B cell (primary cell): Measurements from ENCODE around the gene CERS5. TPM values are rescaled to one million over a fixed set of nuclear protein-coding genes. Genes with fewer than 3 reads are reported as not detected.

Source experiments
- ATAC-seq: fragments of 200-7000 bp; cut with Tn5 transposase; one replicate; pipeline ENCODE4 v1.10.0; 2021; ENCODE audit warnings: low read depth, mild to moderate bottlenecking, moderate number of reproducible peaks, moderate library complexity
- CTCF ChIA-PET: fragments of 350-600 bp; sonication (Branson Sonifier 250); formaldehyde crosslinking; loops from one replicate; lab custom pipeline; 2021; ENCODE audit warnings: antibody characterized with exemption, inconsistent platforms; lab: Charles Lee
- POLR2A ChIA-PET: fragments of 350-600 bp; sonication (Branson Sonifier 250); formaldehyde crosslinking; loops from one replicate; lab custom pipeline; 2021; ENCODE audit warnings: antibody characterized with exemption; lab: Charles Lee
- DNase-seq: peaks from one replicate; pipeline ENCODE4 v3.0.0; 2013
- H2AFZ ChIP-seq: 2 replicates; pipeline ENCODE4 v1.6.1; 2012; ENCODE audit warnings: mild to moderate bottlenecking, low read depth, low read length; ENCODE audit not compliant: insufficient read depth, poor library complexity, severe bottlenecking
- H3K27ac ChIP-seq, 2 donors: 1 replicate in 1 of 2; 2 replicates in 1 of 2; pipeline ENCODE4 v1.5.1; 2012 to 2013; ENCODE audit warnings: low read length in 2 of 2, mild to moderate bottlenecking in 2 of 2, moderate library complexity in 1 of 2
- H3K27me3 ChIP-seq, 4 experiments: fragments of 200-600 bp in 1 of 4; sonication (generic) in 1 of 4; replicated peaks in 1 of 4; 1 replicate in 2 of 4; 2 replicates in 2 of 4; pipeline versions ENCODE4 v1.6.1 to v1.7.0; 2013 to 2016; ENCODE audit warnings: low read length in 3 of 4, mild to moderate bottlenecking in 2 of 4, mixed read lengths in 1 of 4, moderate library complexity in 1 of 4; ENCODE audit not compliant: insufficient read depth in 4 of 4, control insufficient read depth in 3 of 4; ENCODE audit errors: control extremely low read depth in 1 of 4
- H3K36me3 ChIP-seq, 2 experiments: replicated peaks in 1 of 2; 1 replicate in 1 of 2; 2 replicates in 1 of 2; pipeline versions ENCODE4 v1.6.1 to v1.7.1; 2013; ENCODE audit warnings: low read length in 1 of 2; ENCODE audit not compliant: insufficient read depth in 2 of 2, control insufficient read depth in 1 of 2; ENCODE audit errors: control extremely low read depth in 1 of 2, extremely low read depth in 1 of 2
- H3K4me1 ChIP-seq, 2 donors: fragments of 200-600 bp in 1 of 2; sonication (generic) in 1 of 2; 1 replicate in 1 of 2; 2 replicates in 1 of 2; pipeline versions ENCODE4 v1.5.1 to v1.6.1; 2013 to 2017; ENCODE audit warnings: low read length in 2 of 2; ENCODE audit not compliant: control insufficient read depth in 2 of 2, insufficient read depth in 2 of 2
- H3K4me2 ChIP-seq: replicated peaks from 2 replicates; pipeline ENCODE3; 2012; ENCODE audit warnings: mild to moderate bottlenecking, low read depth, low read length; ENCODE audit not compliant: poor library complexity, severe bottlenecking
- H3K4me3 ChIP-seq, 5 experiments: fragments of 200-600 bp in 1 of 5; sonication (generic) in 1 of 5; 1 replicate in 3 of 5; 2 replicates in 2 of 5; pipeline versions ENCODE4 v1.5.1 to v1.7.0; 2011 to 2016; ENCODE audit warnings: low read length in 4 of 5, mild to moderate bottlenecking in 4 of 5, low read depth in 2 of 5, control low read depth in 1 of 5, moderate library complexity in 1 of 5; ENCODE audit not compliant: insufficient read depth in 1 of 5; ENCODE audit errors: control extremely low read depth in 1 of 5, extremely low read depth in 1 of 5
- H3K79me2 ChIP-seq: fragments of 200-600 bp; sonication (generic); one replicate; pipeline ENCODE4 v1.6.0; 2016; ENCODE audit warnings: low read length; ENCODE audit not compliant: control insufficient read depth, insufficient read depth
- H3K9ac ChIP-seq: fragments of 200-600 bp; sonication (generic); 2 replicates; pipeline ENCODE4 v1.6.1; 2017; ENCODE audit warnings: mild to moderate bottlenecking, low read length, moderate library complexity
- H3K9me3 ChIP-seq, 3 donors: one replicate each; pipeline versions ENCODE4 v1.6.1 to v1.7.1; 2013; ENCODE audit warnings: low read length in 2 of 3; ENCODE audit not compliant: control insufficient read depth in 2 of 3, insufficient read depth in 1 of 3; ENCODE audit errors: control extremely low read depth in 1 of 3
- H4K20me1 ChIP-seq: 2 replicates; pipeline ENCODE4 v1.6.0; 2012; ENCODE audit warnings: mild to moderate bottlenecking, low read length; ENCODE audit not compliant: insufficient read depth, control insufficient read depth, poor library complexity, severe bottlenecking
- H3K27ac Mint-ChIP-seq: one replicate; pipeline ENCODE4 v1.8.0; 2021; ENCODE audit warnings: mixed read lengths
- H3K27me3 Mint-ChIP-seq: one replicate; pipeline ENCODE4 v1.8.0; 2021; ENCODE audit warnings: mixed read lengths
- H3K4me1 Mint-ChIP-seq: one replicate; pipeline ENCODE4 v1.8.0; 2021; ENCODE audit warnings: mixed read lengths
- H3K4me3 Mint-ChIP-seq: one replicate; pipeline ENCODE4 v1.8.0; 2021; ENCODE audit warnings: mixed read lengths
- H3K9me3 Mint-ChIP-seq: one replicate; pipeline ENCODE4 v1.8.0; 2022; ENCODE audit warnings: mixed read lengths; ENCODE audit not compliant: insufficient read depth
- CTCF ChIP-seq: fragments of 200-600 bp; IDR thresholded peaks from one replicate; pipeline ENCODE4 v1.8.0; 2022; ENCODE audit warnings: antibody characterized with exemption, mild to moderate bottlenecking
- EZH2 ChIP-seq: IDR thresholded peaks from 2 replicates; pipeline ENCODE4 v1.6.1; 2012; ENCODE audit warnings: borderline replicate concordance, low read depth, mild to moderate bottlenecking, moderate library complexity, low read length; ENCODE audit not compliant: insufficient read depth, poor library complexity, severe bottlenecking
- WGBS: methylation state at CpG from one replicate; pipeline ENCODE4 v1.1.5; 2013; ENCODE audit warnings: missing lambda C conversion rate; ENCODE audit not compliant: insufficient coverage; 5-methylcytosine and 5-hydroxymethylcytosine counted together
- intact Hi-C: fragments of 100-400 bp; cut with micrococcal nuclease; formaldehyde crosslinking; loops from one replicate; pipeline ENCODE4 v1.10.0; 2022
- polyA plus RNA-seq: library from polyadenylated mRNA; depleted of rRNA; stranded (reverse); fragments of >200 nt; gene quantifications from 2 replicates; pipeline ENCODE4 v1.2.3, GENCODE V29; 2012
- total RNA-seq, 2 donors: library from RNA; stranded (reverse); fragments of 120-200 nt in 1 of 2; gene quantifications; 1 replicate in 1 of 2; 2 replicates in 1 of 2; pipeline versions ENCODE4 v1.2.3 to v1.2.4, GENCODE V29; 2013 to 2022

Gene CERS5
- total and polyA plus RNA-seq, 2 donors (not counting 1 experiment from before 2014, with no cell fraction given) = 32.3 to 72.0 TPM

- POLR2A ChIA-PET = no interaction called here
- H3K4me1 Mint-ChIP-seq = no peaks in the 10 kb centered on the region
- TF ChIP-seq CTCF (no peak), EZH2 (no peak)
Observed at GRCh38 chr12:50102646-50103309, 64.4 kb downstream of the CERS5 start.

GRCh38 chr12:50102131-50102531, 65.0 kb downstream of the CERS5 start:
- H3K79me2 ChIP-seq = peaks cover 10% of the 10 kb centered on the region
- H3K9ac ChIP-seq = no peak overlapping the region
- no peak overlapping the region for H3K27ac ChIP-seq
- Mint-ChIP-seq H3K9me3 (no peaks in the 10 kb centered on the region), H3K4me1 (no peaks in the 10 kb centered on the region), H3K27me3 (no peaks in the 10 kb centered on the region), H3K4me3 (no peak overlapping the region), H3K27ac (no peak overlapping the region)
- no peak for DNase-seq
- no peak for ATAC-seq
- intact Hi-C loops = no loop called here
- H2AFZ ChIP-seq = no peak overlapping the region
- no peaks in the 10 kb centered on the region for H3K9me3 ChIP-seq
- POLR2A ChIA-PET = interaction anchor here (1.1 kb wide), 1 partner anchor 16 kb away, joined by 3 read pairs; no protein-coding TSS in a partner anchor
- TF ChIP-seq EZH2 (no peak), CTCF (no peak)
- no peak overlapping the region for H3K4me2 ChIP-seq
- CTCF ChIA-PET = interaction anchor here (1.7 to 14.8 kb wide), 3 partner anchors 9 to 74 kb away, joined by 5 to 343 read pairs (median 21); partner anchors contain the start of genes COX14 and SMARCD1
- H3K4me3 ChIP-seq = no peak overlapping the region
- H3K27me3 ChIP-seq = no peaks in the 10 kb centered on the region
- peaks cover 5% of the 10 kb centered on the region for H4K20me1 ChIP-seq
- no peaks in the 10 kb centered on the region for H3K4me1 ChIP-seq
- WGBS = no CpG with 5 or more reads among the region's 2 CpGs
- peaks cover 7 to 37% of the 10 kb centered on the region in 2 experiments for H3K36me3 ChIP-seq

More at GRCh38 chr12:50102646-50103309, 64.4 kb downstream of the CERS5 start:
- ATAC-seq = no peak
- Mint-ChIP-seq H3K27ac (no peak overlapping the region), H3K9me3 (no peaks in the 10 kb centered on the region), H3K4me3 (no peak overlapping the region), H3K27me3 (no peaks in the 10 kb centered on the region)
- peaks cover 7 to 41% of the 10 kb centered on the region in 2 experiments for H3K36me3 ChIP-seq
- no peak overlapping the region for H3K9ac ChIP-seq
- H3K27ac ChIP-seq = no peak overlapping the region
- no peak for DNase-seq
- no peaks in the 10 kb centered on the region for H3K27me3 ChIP-seq
- H3K9me3 ChIP-seq = no peaks in the 10 kb centered on the region
- H3K4me2 ChIP-seq = no peak overlapping the region
- H3K4me3 ChIP-seq = no peak overlapping the region
- intact Hi-C loops = no loop called here
- H3K4me1 ChIP-seq = peaks cover 0 to 2% of the 10 kb centered on the region in 2 donors
- CTCF ChIA-PET = interaction anchor here (1.5 to 14.8 kb wide), 4 partner anchors 9 to 73 kb away, joined by 5 to 343 read pairs (median 14); partner anchors contain the start of genes COX14 and SMARCD1
- peaks cover 15% of the 10 kb centered on the region for H3K79me2 ChIP-seq
- H2AFZ ChIP-seq = no peak overlapping the region
- H4K20me1 ChIP-seq = peaks cover 5% of the 10 kb centered on the region
- 89% methylated on average over 6 of the region's 8 CpGs for WGBS
